ENCODE results near the gene FIBP. TPM values are rescaled to one million over a fixed set of nuclear protein-coding genes. Genes with fewer than 3 reads are reported as not detected.

The FIBP gene
- polyA plus RNA-seq, 3 donors = 79.1 to 109 (median 101) TPM

DNA sequence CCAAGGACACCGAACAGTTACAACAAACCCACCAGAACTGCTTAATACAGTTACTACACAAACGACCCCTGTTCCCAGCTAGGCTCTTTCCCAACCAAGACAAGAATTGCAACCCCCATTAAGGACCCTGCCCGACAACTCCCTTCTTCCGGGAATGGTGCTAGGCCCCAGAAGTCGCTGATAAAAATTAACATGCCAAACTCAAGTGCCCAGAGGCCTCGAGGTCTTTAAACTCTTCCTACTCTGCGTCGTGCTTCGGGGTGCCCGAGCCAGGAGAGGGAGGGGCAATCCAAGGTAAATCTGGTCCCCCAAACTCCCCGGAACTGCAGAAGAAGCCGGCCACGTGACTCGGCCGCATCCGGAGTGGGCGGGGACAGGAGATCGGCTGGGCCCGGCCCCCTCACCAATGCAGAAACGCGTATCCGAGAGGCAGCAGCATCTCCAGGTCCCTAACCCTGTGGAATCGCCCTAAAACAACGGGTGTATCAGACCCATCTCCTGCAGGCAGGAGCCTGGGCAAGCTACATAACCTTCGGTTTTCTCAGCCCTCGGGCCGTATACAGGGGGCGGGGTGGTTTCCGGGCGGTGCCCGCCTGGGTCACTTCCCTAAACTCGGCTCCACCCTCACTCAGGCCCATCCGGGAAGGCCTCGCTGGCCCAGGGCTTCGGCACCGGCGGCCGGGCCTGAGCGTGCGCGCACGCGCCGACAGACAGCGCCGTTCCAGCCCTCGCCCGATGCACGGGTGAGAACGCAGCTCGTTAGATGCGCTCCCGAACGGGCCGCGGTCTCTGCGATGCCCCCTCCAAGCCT, 31.4 kb downstream of the FIBP start:
- Mint-ChIP-seq H3K36me3 (peaks cover 41 to 53% of the 10 kb centered on the region in 2 donors), H3K9me3 (peaks cover 0 to 8% (median 2%) of the 10 kb centered on the region in 7 donors), H3K4me1 (peaks cover 60% of the 10 kb centered on the region), H3K4me3 (peak overlapping the region; percentile 87 to 94), H3K27ac (peak overlapping the region; percentile 79 to 97 (median 95)), H3K27me3 (ENCODE audit: low read depth in 3 of 3) (peaks cover 0 to 2% (median 1%) of the 10 kb centered on the region in 3 donors)
- Histone ChIP-seq H3K4me1 (ENCODE audit: control insufficient read depth in 1 of 2, insufficient read depth in 2 of 2, low read length in 2 of 2) (peaks cover 41 to 54% of the 10 kb centered on the region in 2 donors), H3K4me3 (replicated peaks in 1 of 3; ENCODE audit: low read depth in 2 of 3, low read length in 3 of 3) (peak overlapping the region; percentile 76 to 98 (median 91)), H3K27me3 (ENCODE audit: control insufficient read depth in 2 of 2, insufficient read depth in 2 of 2, low read length in 2 of 2) (no peaks in the 10 kb centered on the region), H3K79me2 (ENCODE audit: insufficient read depth, low read length) (peaks cover 64% of the 10 kb centered on the region), H3K9me3 (replicated peaks in 1 of 2; ENCODE audit: control insufficient read depth in 1 of 2, insufficient read depth in 1 of 2, low read length in 2 of 2) (peaks cover 0 to under 1% of the 10 kb centered on the region in 2 donors), H3K9ac (ENCODE audit: insufficient read depth, low read length, poor library complexity, severe bottlenecking) (peak overlapping the region; percentile 85), H2AFZ (ENCODE audit: insufficient read depth, low read depth, low read length, poor library complexity, severe bottlenecking) (peak overlapping the region; percentile 79), H4K20me1 (ENCODE audit: insufficient read depth, low read length) (peaks cover 70% of the 10 kb centered on the region), H3K36me3 (replicated peaks in 1 of 2; ENCODE audit: control insufficient read depth in 1 of 2, insufficient read depth in 2 of 2, low read length in 2 of 2) (peaks cover 39 to 51% of the 10 kb centered on the region in 2 donors), H3K4me2 (replicated peaks; ENCODE audit: extremely low read depth, low read length, poor library complexity, severe bottlenecking) (peak overlapping the region; percentile 96), H3K27ac (ENCODE audit: low read depth in 1 of 2, low read length in 2 of 2) (peak overlapping the region; percentile 89 to 93)
- DNase-seq = peak; percentile 83 to 88 (median 87)
- intact Hi-C loops (cut with micrococcal nuclease) = no loop called here
- TF ChIP-seq, protein P1, sequence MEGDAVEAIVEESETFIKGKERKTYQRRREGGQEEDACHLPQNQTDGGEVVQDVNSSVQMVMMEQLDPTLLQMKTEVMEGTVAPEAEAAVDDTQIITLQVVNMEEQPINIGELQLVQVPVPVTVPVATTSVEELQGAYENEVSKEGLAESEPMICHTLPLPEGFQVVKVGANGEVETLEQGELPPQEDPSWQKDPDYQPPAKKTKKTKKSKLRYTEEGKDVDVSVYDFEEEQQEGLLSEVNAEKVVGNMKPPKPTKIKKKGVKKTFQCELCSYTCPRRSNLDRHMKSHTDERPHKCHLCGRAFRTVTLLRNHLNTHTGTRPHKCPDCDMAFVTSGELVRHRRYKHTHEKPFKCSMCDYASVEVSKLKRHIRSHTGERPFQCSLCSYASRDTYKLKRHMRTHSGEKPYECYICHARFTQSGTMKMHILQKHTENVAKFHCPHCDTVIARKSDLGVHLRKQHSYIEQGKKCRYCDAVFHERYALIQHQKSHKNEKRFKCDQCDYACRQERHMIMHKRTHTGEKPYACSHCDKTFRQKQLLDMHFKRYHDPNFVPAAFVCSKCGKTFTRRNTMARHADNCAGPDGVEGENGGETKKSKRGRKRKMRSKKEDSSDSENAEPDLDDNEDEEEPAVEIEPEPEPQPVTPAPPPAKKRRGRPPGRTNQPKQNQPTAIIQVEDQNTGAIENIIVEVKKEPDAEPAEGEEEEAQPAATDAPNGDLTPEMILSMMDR (IDR thresholded peaks at IDR 0.05) = no peak
- WGBS (ENCODE audit: insufficient coverage) = 1% methylated on average over 57 of the region's 57 CpGs

DNA sequence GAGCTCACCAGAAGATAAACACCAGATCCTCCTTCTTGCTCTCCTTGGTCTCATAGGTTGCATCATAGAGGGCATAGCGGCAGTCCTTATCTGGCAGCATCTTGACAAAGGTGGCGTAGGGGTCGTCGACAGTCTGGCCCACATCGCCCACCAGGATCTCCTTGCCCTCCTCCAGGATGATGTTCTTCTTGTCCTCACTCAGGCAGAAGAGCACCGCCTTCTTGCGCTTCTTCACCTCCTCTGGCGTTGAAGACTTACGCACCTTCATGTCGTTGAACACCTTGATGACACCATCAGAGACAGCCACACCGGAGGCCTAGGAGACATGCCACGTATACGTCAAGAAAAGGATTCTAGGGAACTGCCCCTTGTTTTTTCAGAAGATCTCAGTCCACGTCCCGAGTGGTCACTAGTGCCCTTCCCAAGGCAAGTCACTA, 32.3 kb downstream of the FIBP start:
- Mint-ChIP-seq H3K27me3 (ENCODE audit: low read depth in 3 of 3) (peaks cover 0 to 2% (median 1%) of the 10 kb centered on the region in 3 donors), H3K4me1 (peaks cover 50% of the 10 kb centered on the region), H3K27ac (peak overlapping the region; percentile 52 to 97 (median 95)), H3K9me3 (peaks cover 0 to 15% (median 8%) of the 10 kb centered on the region in 7 donors), H3K4me3 (peak overlapping the region; percentile 87 to 94), H3K36me3 (peaks cover 45 to 58% of the 10 kb centered on the region in 2 donors)
- peaks cover 42 to 53% of the 10 kb centered on the region in 2 donors for H3K36me3 ChIP-seq (replicated peaks in 1 of 2; ENCODE audit: control insufficient read depth in 1 of 2, insufficient read depth in 2 of 2, low read length in 2 of 2)
- H3K27me3 ChIP-seq (ENCODE audit: control insufficient read depth in 2 of 2, insufficient read depth in 2 of 2, low read length in 2 of 2) = no peaks in the 10 kb centered on the region
- peak overlapping the region in 2 of 3 experiments; percentile 91 to 98 for H3K4me3 ChIP-seq (replicated peaks in 1 of 3; ENCODE audit: low read depth in 2 of 3, low read length in 3 of 3)
- TF ChIP-seq, protein P1 (IDR thresholded peaks at IDR 0.05) = no peak
- no peak overlapping the region for H2AFZ ChIP-seq (ENCODE audit: insufficient read depth, low read depth, low read length, poor library complexity, severe bottlenecking)
- peak overlapping the region; percentile 96 for H3K4me2 ChIP-seq (replicated peaks; ENCODE audit: extremely low read depth, low read length, poor library complexity, severe bottlenecking)
- peaks cover 70% of the 10 kb centered on the region for H4K20me1 ChIP-seq (ENCODE audit: insufficient read depth, low read length)
- intact Hi-C loops (cut with micrococcal nuclease) = no loop called here
- H3K4me1 ChIP-seq (ENCODE audit: control insufficient read depth in 1 of 2, insufficient read depth in 2 of 2, low read length in 2 of 2) = peaks cover 33 to 45% of the 10 kb centered on the region in 2 donors
- DNase-seq = no peak
- H3K27ac ChIP-seq (ENCODE audit: low read depth in 1 of 2, low read length in 2 of 2) = peak overlapping the region; percentile 8 to 93
- H3K79me2 ChIP-seq (ENCODE audit: insufficient read depth, low read length) = peaks cover 54% of the 10 kb centered on the region
- peaks cover 4 to 8% of the 10 kb centered on the region in 2 donors for H3K9me3 ChIP-seq (replicated peaks in 1 of 2; ENCODE audit: control insufficient read depth in 1 of 2, insufficient read depth in 1 of 2, low read length in 2 of 2)
- WGBS (ENCODE audit: insufficient coverage) = 93% methylated on average over 15 of the region's 15 CpGs
- H3K9ac ChIP-seq (ENCODE audit: insufficient read depth, low read length, poor library complexity, severe bottlenecking) = no peak overlapping the region

Measured in CD14-positive monocyte (primary cell).